ENCODE results near the gene KCNT1.

The KCNT1 gene

GRCh38 chr9:135791431-135792267, 89.7 kb downstream of the KCNT1 start:
- CTCF ChIA-PET = interaction anchor here (0.6 kb wide), 1 partner anchor 11 kb away, joined by 3 read pairs; no protein-coding TSS in a partner anchor
- DNase-seq (ENCODE audit: low read depth, low spot score) = no peak
- TF ChIP-seq, protein P1, sequence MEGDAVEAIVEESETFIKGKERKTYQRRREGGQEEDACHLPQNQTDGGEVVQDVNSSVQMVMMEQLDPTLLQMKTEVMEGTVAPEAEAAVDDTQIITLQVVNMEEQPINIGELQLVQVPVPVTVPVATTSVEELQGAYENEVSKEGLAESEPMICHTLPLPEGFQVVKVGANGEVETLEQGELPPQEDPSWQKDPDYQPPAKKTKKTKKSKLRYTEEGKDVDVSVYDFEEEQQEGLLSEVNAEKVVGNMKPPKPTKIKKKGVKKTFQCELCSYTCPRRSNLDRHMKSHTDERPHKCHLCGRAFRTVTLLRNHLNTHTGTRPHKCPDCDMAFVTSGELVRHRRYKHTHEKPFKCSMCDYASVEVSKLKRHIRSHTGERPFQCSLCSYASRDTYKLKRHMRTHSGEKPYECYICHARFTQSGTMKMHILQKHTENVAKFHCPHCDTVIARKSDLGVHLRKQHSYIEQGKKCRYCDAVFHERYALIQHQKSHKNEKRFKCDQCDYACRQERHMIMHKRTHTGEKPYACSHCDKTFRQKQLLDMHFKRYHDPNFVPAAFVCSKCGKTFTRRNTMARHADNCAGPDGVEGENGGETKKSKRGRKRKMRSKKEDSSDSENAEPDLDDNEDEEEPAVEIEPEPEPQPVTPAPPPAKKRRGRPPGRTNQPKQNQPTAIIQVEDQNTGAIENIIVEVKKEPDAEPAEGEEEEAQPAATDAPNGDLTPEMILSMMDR (IDR thresholded peaks at IDR 0.05; ENCODE audit: insufficient read depth, low read length, missing control alignments) = no peak
- no peak overlapping the region for H3K4me3 ChIP-seq (ENCODE audit: low read depth, low read length)
- POLR2A ChIA-PET = no interaction called here

- TF ChIP-seq, protein P1 (IDR thresholded peaks at IDR 0.05; ENCODE audit: insufficient read depth, low read length, missing control alignments) = no peak
- DNase-seq (ENCODE audit: low read depth, low spot score) = no peak
- H3K4me3 ChIP-seq (ENCODE audit: low read depth, low read length) = no peak overlapping the region
- ChIA-PET POLR2A (no interaction called here), CTCF (no interaction called here)
Measured at GRCh38 chr9:135792268-135793128, 90.5 kb downstream of the KCNT1 start.

- CTCF ChIA-PET = interaction anchor here (1.4 kb wide), 1 partner anchor 16 kb away, joined by 4 read pairs; no protein-coding TSS in a partner anchor
- DNase-seq (ENCODE audit: low read depth, low spot score) = no peak
- POLR2A ChIA-PET = no interaction called here
Measured at GRCh38 chr9:135793221-135794056, 91.5 kb downstream of the KCNT1 start.

GRCh38 chr9:135794057-135794335, 92.0 kb downstream of the KCNT1 start:
- TF ChIP-seq, protein P1 (IDR thresholded peaks at IDR 0.05; ENCODE audit: insufficient read depth, low read length, missing control alignments) = no peak
- POLR2A ChIA-PET = no interaction called here

More at GRCh38 chr9:135793221-135794056, 91.5 kb downstream of the KCNT1 start:
- H3K4me3 ChIP-seq (ENCODE audit: low read depth, low read length) = no peak overlapping the region
- TF ChIP-seq, protein P1 (IDR thresholded peaks at IDR 0.05; ENCODE audit: insufficient read depth, low read length, missing control alignments) = no peak

GRCh38 chr9:135794361-135794885, 92.4 kb downstream of the KCNT1 start:
- no peak overlapping the region for H3K4me3 ChIP-seq (ENCODE audit: low read depth, low read length)
- no peak for DNase-seq (ENCODE audit: low read depth, low spot score)
- TF ChIP-seq, protein P1 (IDR thresholded peaks at IDR 0.05; ENCODE audit: insufficient read depth, low read length, missing control alignments) = no peak
- ChIA-PET POLR2A (no interaction called here), CTCF (interaction anchor here (1.4 kb wide), 1 partner anchor 17 kb away, joined by 4 read pairs; no protein-coding TSS in a partner anchor)

More at GRCh38 chr9:135794057-135794335, 92.0 kb downstream of the KCNT1 start:
- no peak for DNase-seq (ENCODE audit: low read depth, low spot score)
- no peak overlapping the region for H3K4me3 ChIP-seq (ENCODE audit: low read depth, low read length)
- CTCF ChIA-PET = interaction anchor here (1.4 kb wide), 1 partner anchor 17 kb away, joined by 4 read pairs; no protein-coding TSS in a partner anchor

All from AG04449 (cell line).